Activated CD4-positive, alpha-beta T cell treated with anti-CD3 and anti-CD28 coated beads for 36 hours (primary cell): ENCODE results near the gene PBX3. TPM values are rescaled to one million over a fixed set of nuclear protein-coding genes. Genes with fewer than 3 reads are reported as not detected.

Source experiments
- ATAC-seq: fragments of 200-7000 bp; cut with Tn5 transposase; one replicate; pipeline ENCODE4 v1.10.0; 2021; ENCODE audit warnings: mild to moderate bottlenecking, moderate library complexity
- CTCF ChIA-PET: fragments of 350-600 bp; sonication (Branson Sonifier 250); formaldehyde crosslinking; loops from one replicate; lab custom pipeline; 2021; ENCODE audit warnings: antibody characterized with exemption; lab: Charles Lee
- POLR2A ChIA-PET: fragments of 350-600 bp; sonication (Branson Sonifier 250); formaldehyde crosslinking; loops from one replicate; lab custom pipeline; 2021; ENCODE audit warnings: antibody characterized with exemption, inconsistent platforms; lab: Charles Lee
- DNase-seq: peaks from one replicate; pipeline ENCODE4 v3.0.0-alpha.2; 2020
- H3K27ac Mint-ChIP-seq: one replicate; pipeline ENCODE4 v1.8.0; 2021; ENCODE audit warnings: mixed read lengths
- H3K27me3 Mint-ChIP-seq: one replicate; pipeline ENCODE4 v1.8.0; 2021; ENCODE audit warnings: mixed read lengths
- H3K36me3 Mint-ChIP-seq: one replicate; pipeline ENCODE4 v1.8.0; 2021; ENCODE audit warnings: low read depth, mixed read lengths
- H3K4me1 Mint-ChIP-seq: one replicate; pipeline ENCODE4 v1.8.0; 2021; ENCODE audit warnings: mixed read lengths
- H3K4me3 Mint-ChIP-seq: one replicate; pipeline ENCODE4 v1.8.0; 2021; ENCODE audit warnings: mild to moderate bottlenecking, moderate library complexity, mixed read lengths
- H3K9me3 Mint-ChIP-seq: one replicate; pipeline ENCODE4 v1.8.0; 2021; ENCODE audit warnings: low read depth, mixed read lengths
- intact Hi-C, 2 experiments: fragments of 100-400 bp; cut with DNase I in 1 of 2; cut with micrococcal nuclease in 1 of 2; formaldehyde crosslinking; loops; one replicate each; pipeline versions ENCODE4 v1.14.2 to v1.15.1; 2022 to 2024; cut with DNase I, micrococcal nuclease
- total RNA-seq, 2 experiments: library from RNA; stranded (reverse); gene quantifications; one replicate each; pipeline ENCODE4 v1.2.3, GENCODE V29; 2021

The PBX3 gene
- total RNA-seq, 2 experiments from 2014 or later, result 11.3 to 11.4 TPM

GRCh38 chr9:125844611-125845010 is 97.4 kb downstream of the PBX3 start:
- peaks cover 11% of the 10 kb centered on the region for H3K4me1 Mint-ChIP-seq
- no peak overlapping the region for H3K4me3 Mint-ChIP-seq
- DNase-seq (no peak), ATAC-seq (no peak)
- no peaks in the 10 kb centered on the region for H3K9me3 Mint-ChIP-seq
- ChIA-PET POLR2A (no interaction called here), CTCF (interaction anchor here (0.8 kb wide), 1 partner anchor 16 kb away, joined by 3 read pairs; no protein-coding TSS in a partner anchor)
- no peak overlapping the region for H3K27ac Mint-ChIP-seq
- intact Hi-C loops, result no loop called here
- no peaks in the 10 kb centered on the region for H3K36me3 Mint-ChIP-seq
- no peaks in the 10 kb centered on the region for H3K27me3 Mint-ChIP-seq

GRCh38 chr9:125845271-125845808 is 98.2 kb downstream of the PBX3 start:
- Mint-ChIP-seq H3K36me3 (no peaks in the 10 kb centered on the region), H3K27ac (no peak overlapping the region), H3K4me1 (peaks cover 11% of the 10 kb centered on the region), H3K9me3 (no peaks in the 10 kb centered on the region), H3K27me3 (no peaks in the 10 kb centered on the region), H3K4me3 (no peak overlapping the region)
- ChIA-PET CTCF (no interaction called here), POLR2A (interaction anchor here (0.7 kb wide), 1 partner anchor 14 kb away, joined by 10 read pairs; no protein-coding TSS in a partner anchor)
- ATAC-seq (no peak), DNase-seq (no peak)
- intact Hi-C loops, result no loop called here

- POLR2A ChIA-PET, result no interaction called here
Measured at GRCh38 chr9:125847735-125848134, 100.6 kb downstream of the PBX3 start.

DNA sequence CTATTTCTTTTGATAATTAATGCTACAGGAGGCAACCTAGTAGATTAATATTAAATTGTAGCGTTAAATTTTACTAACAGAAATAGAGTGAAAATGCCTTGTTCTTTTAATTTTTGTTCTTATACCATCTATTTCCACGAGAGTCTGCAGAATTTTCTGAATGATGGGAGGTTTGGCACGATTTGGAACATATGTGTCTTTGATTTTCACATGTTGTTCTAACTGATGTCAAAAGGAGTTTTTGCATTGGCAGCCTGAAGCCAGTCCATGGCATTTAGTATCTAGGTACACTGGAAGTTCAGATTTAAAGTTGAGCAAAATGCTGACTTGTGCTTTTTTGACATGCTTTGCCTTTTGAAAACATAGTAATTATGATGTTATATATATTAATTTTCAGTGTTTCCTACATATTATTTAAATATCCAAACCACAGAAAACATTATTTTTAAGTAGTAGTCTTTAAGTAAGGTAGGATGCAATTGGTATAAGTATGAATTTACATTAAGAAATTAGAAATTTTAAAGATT is 103.0 kb downstream of the PBX3 start:
- H3K27me3 Mint-ChIP-seq, result no peaks in the 10 kb centered on the region
- H3K4me1 Mint-ChIP-seq, result peaks cover 10% of the 10 kb centered on the region
- ChIA-PET CTCF (interaction anchor here (1.0 kb wide), 1 partner anchor 25 kb away, joined by 5 read pairs; no protein-coding TSS in a partner anchor), POLR2A (no interaction called here)
- ATAC-seq, result no peak
- intact Hi-C loops, result no loop called here
- no peaks in the 10 kb centered on the region for H3K9me3 Mint-ChIP-seq
- no peak overlapping the region for H3K4me3 Mint-ChIP-seq
- H3K36me3 Mint-ChIP-seq, result no peaks in the 10 kb centered on the region
- H3K27ac Mint-ChIP-seq, result no peak overlapping the region
- no peak for DNase-seq

More at GRCh38 chr9:125847735-125848134, 100.6 kb downstream of the PBX3 start:
- no peak overlapping the region for H3K4me3 Mint-ChIP-seq
- H3K36me3 Mint-ChIP-seq, result no peaks in the 10 kb centered on the region
- H3K9me3 Mint-ChIP-seq, result no peaks in the 10 kb centered on the region
- intact Hi-C loops, result no loop called here
- ATAC-seq (no peak), DNase-seq (no peak)
- CTCF ChIA-PET, result no interaction called here
- H3K4me1 Mint-ChIP-seq, result peaks cover 3% of the 10 kb centered on the region
- H3K27me3 Mint-ChIP-seq, result no peaks in the 10 kb centered on the region
- no peak overlapping the region for H3K27ac Mint-ChIP-seq

DNA sequence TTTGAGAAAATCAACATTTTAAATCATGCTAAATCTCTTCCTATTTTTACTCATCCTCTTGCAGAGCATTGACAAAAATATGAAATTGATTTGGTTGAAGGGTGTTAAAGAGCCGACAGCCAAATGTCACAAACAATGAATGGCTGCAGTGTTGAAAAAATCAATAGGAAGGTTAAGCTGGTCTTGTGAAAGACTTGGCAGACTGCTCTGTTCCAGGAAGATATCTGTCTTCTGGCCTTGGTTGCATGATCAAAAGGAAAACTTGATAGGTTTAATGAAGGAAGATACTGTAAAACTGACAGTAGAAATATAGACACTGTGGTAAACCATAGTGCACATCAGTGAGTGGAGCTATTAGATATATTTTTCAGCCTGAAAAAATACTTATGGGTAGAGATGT is 103.6 kb downstream of the PBX3 start:
- CTCF ChIA-PET, result interaction anchor here (1.0 kb wide), 1 partner anchor 26 kb away, joined by 5 read pairs; no protein-coding TSS in a partner anchor
- Mint-ChIP-seq H3K9me3 (no peaks in the 10 kb centered on the region), H3K36me3 (no peaks in the 10 kb centered on the region), H3K27me3 (no peaks in the 10 kb centered on the region), H3K4me3 (no peak overlapping the region), H3K27ac (no peak overlapping the region), H3K4me1 (peaks cover 13% of the 10 kb centered on the region)
- DNase-seq, result no peak
- intact Hi-C loops, result no loop called here
- POLR2A ChIA-PET, result no interaction called here
- ATAC-seq, result no peak

DNA sequence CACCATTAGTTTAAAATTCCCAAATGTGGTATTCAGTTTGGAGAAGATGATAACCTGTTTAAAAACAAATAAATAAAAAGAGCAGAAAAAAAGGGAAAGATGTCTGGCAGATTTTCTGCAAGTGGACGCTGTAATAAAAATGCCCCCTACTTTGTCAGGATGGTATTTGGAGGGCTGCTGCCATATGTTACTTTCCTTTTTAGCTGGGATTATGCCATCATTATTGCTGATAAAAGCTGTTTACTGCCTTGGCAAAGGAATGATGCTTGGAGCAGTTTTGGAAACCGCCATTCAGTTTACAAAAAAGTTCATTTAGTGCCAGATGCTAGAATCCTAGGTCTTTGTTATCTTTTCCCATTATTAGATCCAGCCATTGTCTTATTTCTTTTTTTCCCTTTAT is 104.8 kb downstream of the PBX3 start:
- Mint-ChIP-seq H3K27me3 (no peaks in the 10 kb centered on the region), H3K4me1 (peaks cover 13% of the 10 kb centered on the region), H3K27ac (no peak overlapping the region), H3K4me3 (no peak overlapping the region), H3K9me3 (no peaks in the 10 kb centered on the region), H3K36me3 (no peaks in the 10 kb centered on the region)
- ATAC-seq, result no peak
- no peak for DNase-seq
- POLR2A ChIA-PET, result no interaction called here
- CTCF ChIA-PET, result interaction anchor here (1.0 kb wide), 1 partner anchor 24 kb away, joined by 3 read pairs; no protein-coding TSS in a partner anchor
- intact Hi-C loops, result no loop called here

- DNase-seq (no peak), ATAC-seq (no peak)
- intact Hi-C loops, result no loop called here
- ChIA-PET POLR2A (no interaction called here), CTCF (interaction anchor here (1.0 kb wide), 1 partner anchor 24 kb away, joined by 3 read pairs; no protein-coding TSS in a partner anchor)
- Mint-ChIP-seq H3K4me3 (no peak overlapping the region), H3K9me3 (no peaks in the 10 kb centered on the region), H3K36me3 (no peaks in the 10 kb centered on the region), H3K27me3 (no peaks in the 10 kb centered on the region), H3K27ac (no peak overlapping the region), H3K4me1 (peaks cover 13% of the 10 kb centered on the region)
Measured at GRCh38 chr9:125852386-125852785, 105.2 kb downstream of the PBX3 start.

DNA sequence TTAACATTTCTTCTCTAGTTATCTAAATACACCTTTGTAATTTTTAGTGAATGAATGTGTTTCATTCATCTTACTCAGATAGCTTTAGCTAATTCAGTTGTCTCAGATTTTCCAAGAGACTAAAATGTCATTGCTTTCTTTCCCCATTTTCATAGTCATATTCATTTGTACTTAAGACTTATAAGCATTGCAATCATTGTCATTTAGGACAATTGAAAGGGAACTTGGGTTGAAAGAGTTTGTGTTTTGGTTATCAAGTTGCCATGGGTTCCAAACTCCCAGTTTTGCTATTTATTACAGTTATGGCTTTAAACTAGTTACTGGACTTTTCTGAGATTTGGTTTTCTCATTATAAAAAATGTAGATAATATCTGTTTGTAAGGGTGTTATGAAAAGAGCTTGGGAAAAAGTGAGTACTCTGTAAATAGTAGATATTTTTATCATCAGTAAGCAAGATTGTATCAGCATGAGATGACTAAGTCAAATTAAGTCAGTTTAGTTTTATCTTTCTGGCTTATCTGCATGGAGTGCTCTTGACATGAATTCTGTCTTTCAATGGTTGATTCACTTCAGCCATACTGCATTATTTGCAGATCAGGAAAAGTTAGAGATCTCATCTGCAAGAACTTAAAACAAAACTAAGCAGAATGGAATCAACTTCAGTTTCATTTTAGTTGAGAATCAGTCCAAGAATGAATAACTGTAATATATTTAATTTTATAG is 107.5 kb downstream of the PBX3 start:
- Mint-ChIP-seq H3K4me3 (no peak overlapping the region), H3K9me3 (no peaks in the 10 kb centered on the region), H3K27ac (no peak overlapping the region), H3K36me3 (no peaks in the 10 kb centered on the region), H3K27me3 (no peaks in the 10 kb centered on the region), H3K4me1 (peaks cover 13% of the 10 kb centered on the region)
- ATAC-seq (peak; percentile 51), DNase-seq (no peak)
- CTCF ChIA-PET, result no interaction called here
- intact Hi-C loops, result no loop called here
- POLR2A ChIA-PET, result interaction anchor here (0.7 kb wide), 1 partner anchor 11 kb away, joined by 5 read pairs; no protein-coding TSS in a partner anchor

- peaks cover 17% of the 10 kb centered on the region for H3K4me1 Mint-ChIP-seq
Measured at GRCh38 chr9:125856331-125856730, 109.2 kb downstream of the PBX3 start.

GRCh38 chr9:125861405-125862058 is 114.4 kb downstream of the PBX3 start:
- no peak for ATAC-seq
- Mint-ChIP-seq H3K36me3 (peaks cover 2% of the 10 kb centered on the region), H3K4me1 (peaks cover 9% of the 10 kb centered on the region), H3K4me3 (no peak overlapping the region), H3K27ac (no peak overlapping the region), H3K27me3 (no peaks in the 10 kb centered on the region), H3K9me3 (no peaks in the 10 kb centered on the region)
- intact Hi-C loops, result no loop called here
- no peak for DNase-seq
- POLR2A ChIA-PET, result no interaction called here
- CTCF ChIA-PET, result no interaction called here

More at GRCh38 chr9:125856331-125856730, 109.2 kb downstream of the PBX3 start:
- ChIA-PET POLR2A (no interaction called here), CTCF (no interaction called here)
- ATAC-seq (no peak), DNase-seq (no peak)
- no peak overlapping the region for H3K4me3 Mint-ChIP-seq
- H3K27me3 Mint-ChIP-seq, result no peaks in the 10 kb centered on the region
- no peaks in the 10 kb centered on the region for H3K36me3 Mint-ChIP-seq
- no peaks in the 10 kb centered on the region for H3K9me3 Mint-ChIP-seq
- intact Hi-C loops, result no loop called here
- no peak overlapping the region for H3K27ac Mint-ChIP-seq

- Mint-ChIP-seq H3K36me3 (peaks cover 2% of the 10 kb centered on the region), H3K27me3 (no peaks in the 10 kb centered on the region), H3K4me1 (peaks cover 9% of the 10 kb centered on the region), H3K27ac (no peak overlapping the region), H3K4me3 (no peak overlapping the region), H3K9me3 (no peaks in the 10 kb centered on the region)
- DNase-seq, result no peak
- POLR2A ChIA-PET, result no interaction called here
- CTCF ChIA-PET, result no interaction called here
- ATAC-seq, result no peak
- intact Hi-C loops, result no loop called here
Measured at GRCh38 chr9:125863923-125864322, 116.8 kb downstream of the PBX3 start.
